SK-N-SH (cell line): ENCODE measurements around the gene SLC25A33. TPM values are rescaled to one million over a fixed set of nuclear protein-coding genes. Genes with fewer than 3 reads are reported as not detected.

Experiments
- CTCF ChIA-PET: fragments of 300-600, 350-600 bp; formaldehyde crosslinking; extraction: SDS; loops from one replicate; lab custom pipeline; 2021; lab: Yijun Ruan, JAX
- POLR2A ChIA-PET: fragments of 350-600 bp; sonication (Branson Sonifier 250); formaldehyde crosslinking; extraction: SDS; loops from one replicate; lab custom pipeline; 2020; ENCODE audit warnings: antibody characterized with exemption, inconsistent platforms; lab: Yijun Ruan, JAX
- DNase-seq: peaks from one replicate; pipeline ENCODE4 v3.0.0; 2012
- H2AFZ ChIP-seq: fragments of 200-600 bp; sonication (generic); 2 replicates; pipeline ENCODE4 v1.8.1; 2016; ENCODE audit warnings: antibody characterized with exemption, mild to moderate bottlenecking, low read depth
- H3F3A ChIP-seq: fragments of 200-600 bp; sonication (generic); replicated peaks from 2 replicates; pipeline ENCODE3; 2016; ENCODE audit warnings: antibody characterized with exemption, mild to moderate bottlenecking; ENCODE audit not compliant: insufficient read depth
- H3K27ac ChIP-seq, 2 experiments: fragments of 200-500 bp in 1 of 2; fragments of 200-600 bp in 1 of 2; sonication (Bioruptor generic) in 1 of 2; sonication (generic), shearing (Covaris generic) in 1 of 2; 2 replicates each; pipeline versions ENCODE4 v1.5.1 to v1.6.1; 2014 to 2016; ENCODE audit warnings: low read depth in 2 of 2, inconsistent platforms in 1 of 2, low read length in 1 of 2, mild to moderate bottlenecking in 1 of 2, mixed read lengths in 1 of 2
- H3K27me3 ChIP-seq: fragments of 200-600 bp; sonication (generic), shearing (Covaris generic); 2 replicates; pipeline ENCODE4 v1.6.1; 2016; ENCODE audit warnings: mixed run types; ENCODE audit not compliant: insufficient read depth
- H3K36me3 ChIP-seq, 2 experiments: fragments of 200-500 bp in 1 of 2; fragments of 200-600 bp in 1 of 2; sonication (Bioruptor generic) in 1 of 2; sonication (generic) in 1 of 2; replicated peaks in 1 of 2; 2 replicates each; pipeline versions ENCODE3 to v1.5.1; 2014 to 2016; ENCODE audit warnings: low read length in 1 of 2, mild to moderate bottlenecking in 1 of 2; ENCODE audit not compliant: insufficient read depth in 2 of 2, control insufficient read depth in 1 of 2
- H3K4me1 ChIP-seq, 2 experiments: fragments of 200-500 bp in 1 of 2; fragments of 200-600 bp in 1 of 2; sonication (Bioruptor generic) in 1 of 2; sonication (generic), shearing (Covaris generic) in 1 of 2; 2 replicates each; pipeline versions ENCODE4 v1.5.1 to v1.6.1; 2014 to 2016; ENCODE audit warnings: low read depth in 1 of 2, low read length in 1 of 2, mixed run types in 1 of 2; ENCODE audit not compliant: insufficient read depth in 2 of 2, control insufficient read depth in 1 of 2
- H3K4me2 ChIP-seq: fragments of 200-600 bp; sonication (generic), shearing (Covaris generic); 2 replicates; pipeline ENCODE4 v1.6.1; 2017; ENCODE audit warnings: mixed run types
- H3K4me3 ChIP-seq, 2 experiments: fragments of 200-500 bp in 1 of 2; fragments of 200-600 bp in 1 of 2; sonication (Bioruptor generic) in 1 of 2; sonication (generic), shearing (Covaris generic) in 1 of 2; 2 replicates each; pipeline versions ENCODE4 v1.5.1 to v1.8.1; 2014 to 2016; ENCODE audit warnings: low read depth in 2 of 2, inconsistent platforms in 1 of 2, low read length in 1 of 2, mild to moderate bottlenecking in 1 of 2, mixed read lengths in 1 of 2, moderate library complexity in 1 of 2
- H3K79me2 ChIP-seq: fragments of 200-600 bp; sonication (generic); 2 replicates; pipeline ENCODE4 v1.8.1; 2017; ENCODE audit warnings: mild to moderate bottlenecking; ENCODE audit not compliant: insufficient read depth
- H3K9ac ChIP-seq: fragments of 200-600 bp; sonication (generic); 2 replicates; pipeline ENCODE4 v1.6.1; 2017; ENCODE audit warnings: mixed run types
- H3K9me2 ChIP-seq: fragments of 200-600 bp; sonication (generic); 2 replicates; pipeline ENCODE4 v1.6.1; 2017; ENCODE audit warnings: mixed run types
- H3K9me3 ChIP-seq: fragments of 200-600 bp; sonication (generic); 2 replicates; pipeline ENCODE4 v1.6.1; 2017; ENCODE audit warnings: mixed run types, mild to moderate bottlenecking, moderate library complexity
- H4K20me1 ChIP-seq: fragments of 200-600 bp; sonication (generic); 2 replicates; pipeline ENCODE4 v1.6.1; 2017; ENCODE audit warnings: mild to moderate bottlenecking, mixed run types; ENCODE audit not compliant: insufficient read depth
- CHD2 ChIP-seq: fragments of 150-350 bp; IDR thresholded peaks from 2 replicates; pipeline ENCODE4 v1.6.1; 2018; ENCODE audit warnings: low read length; ENCODE audit not compliant: partially characterized antibody
- EZH2phosphoT487 ChIP-seq: fragments of 200-600 bp; sonication (generic); IDR thresholded peaks from 2 replicates; pipeline ENCODE4 v1.6.1; 2017; ENCODE audit warnings: low read depth, mixed run types, mild to moderate bottlenecking, antibody characterized with exemption, moderate library complexity, borderline replicate concordance
- FOXJ3 ChIP-seq: sonication (generic); formaldehyde crosslinking; IDR thresholded peaks from 2 replicates; pipeline ENCODE4 v1.5.1; 2020; ENCODE audit warnings: mild to moderate bottlenecking, missing genetic modification reagents
- GATA2 ChIP-seq: sonication (generic); formaldehyde crosslinking; IDR thresholded peaks from 2 replicates; pipeline ENCODE4 v1.5.0; 2020; ENCODE audit warnings: mild to moderate bottlenecking, missing genetic modification reagents
- JUND ChIP-seq: IDR thresholded peaks from 2 replicates; pipeline ENCODE4 v1.4.0; 2012
- NFIC ChIP-seq: IDR thresholded peaks from 2 replicates; pipeline ENCODE4 v1.4.0; 2012; ENCODE audit warnings: borderline replicate concordance
- RCOR1 ChIP-seq: fragments of 150-350 bp; IDR thresholded peaks from 2 replicates; pipeline ENCODE4 v1.6.1; 2017; ENCODE audit warnings: antibody characterized with exemption, low read length
- RFX5 ChIP-seq: IDR thresholded peaks from 2 replicates; pipeline ENCODE4 v1.6.1; 2012; ENCODE audit warnings: mild to moderate bottlenecking, improper control_type of control experiment, low read length
- RXRA ChIP-seq: IDR thresholded peaks from 2 replicates; pipeline ENCODE4 v1.4.0; 2012; ENCODE audit warnings: low read depth, mild to moderate bottlenecking, borderline replicate concordance
- TEAD4 ChIP-seq: IDR thresholded peaks from 2 replicates; pipeline ENCODE4 v1.4.0; 2012; ENCODE audit warnings: mild to moderate bottlenecking, borderline replicate concordance; ENCODE audit not compliant: insufficient read depth
- WGBS: methylation state at CpG from one replicate; pipeline ENCODE4 v1.1.6; 2017; ENCODE audit warnings: low lambda C conversion rate; 5-methylcytosine and 5-hydroxymethylcytosine counted together
- polyA plus RNA-seq, 3 experiments: library from polyadenylated mRNA; depleted of rRNA; stranded (reverse); fragments of >200 nt; gene quantifications; 2 replicates each; pipeline ENCODE4 v1.2.3, GENCODE V29; 2012
- TF ChIP-seq, protein P1 (sequence below): fragments of 150-350 bp; IDR thresholded peaks from 2 replicates; pipeline ENCODE4 v1.6.1; 2017; ENCODE audit warnings: antibody characterized with exemption, low read length, low read depth, borderline replicate concordance
- TF ChIP-seq, protein P2 (sequence below): fragments of 200-600 bp; sonication (generic); IDR thresholded peaks from 2 replicates; pipeline ENCODE4 v1.6.1; 2017; ENCODE audit warnings: antibody characterized with exemption, mild to moderate bottlenecking, moderate library complexity
- TF ChIP-seq, protein P3 (sequence below): fragments of 150-350 bp; IDR thresholded peaks from 2 replicates; pipeline ENCODE4 v1.6.1; 2016; ENCODE audit warnings: mild to moderate bottlenecking, low read depth, low read length
- TF ChIP-seq, protein P4 (sequence below): IDR thresholded peaks from 2 replicates; pipeline ENCODE4 v1.4.0; 2012; ENCODE audit warnings: low read depth

The SLC25A33 gene
- polyA plus RNA-seq, 1 of the 3 experiments (the other 2 are of a cell fraction): 4.8 TPM

DNA sequence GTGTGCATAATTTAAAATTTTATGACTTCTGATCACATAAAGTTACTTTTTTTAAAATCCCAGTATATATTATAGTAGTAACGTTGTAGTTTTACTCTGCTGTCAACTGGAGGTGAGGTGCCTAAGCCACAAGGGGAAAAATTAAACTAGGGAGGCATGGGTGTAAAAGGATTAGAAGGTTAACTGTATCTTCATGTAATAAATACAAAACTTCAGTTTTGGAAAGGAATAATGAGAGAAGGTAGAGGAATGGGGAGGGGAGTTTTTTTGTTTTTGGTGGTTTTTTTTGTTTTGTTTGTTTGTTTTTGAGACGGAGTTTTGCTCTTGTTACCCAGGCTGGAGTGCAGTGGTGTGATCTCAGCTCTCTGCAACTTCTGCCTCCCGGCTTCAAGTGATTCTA is 5.7 kb downstream of the SLC25A33 start:
- ChIA-PET CTCF (no interaction called here), POLR2A (no interaction called here)
- no peaks in the 10 kb centered on the region for H3K36me3 ChIP-seq
- no peaks in the 10 kb centered on the region for H3K27me3 ChIP-seq
- peaks cover 0 to 3% of the 10 kb centered on the region in 2 experiments; a peak in 2 of 4 replicates for H3K4me1 ChIP-seq
- no peak overlapping the region for H3K4me2 ChIP-seq
- H2AFZ ChIP-seq: no peak overlapping the region
- H3K9me2 ChIP-seq: no peaks in the 10 kb centered on the region
- WGBS: 98% methylated on average over 3 of the region's 3 CpGs
- peaks cover 32% of the 10 kb centered on the region for H4K20me1 ChIP-seq
- no peak overlapping the region for H3K9ac ChIP-seq
- H3K9me3 ChIP-seq: no peaks in the 10 kb centered on the region
- no peak overlapping the region for H3K27ac ChIP-seq
- DNase-seq: no peak
- H3K4me3 ChIP-seq: no peak overlapping the region
- no peak for TF ChIP-seq RFX5
- no peak for TF ChIP-seq NFIC
- TF ChIP-seq TEAD4: no peak
- no peak for TF ChIP-seq CHD2
- TF ChIP-seq JUND: no peak
- peaks cover 92% of the 10 kb centered on the region for H3K79me2 ChIP-seq
- H3F3A ChIP-seq: peaks cover 6% of the 10 kb centered on the region

DNA sequence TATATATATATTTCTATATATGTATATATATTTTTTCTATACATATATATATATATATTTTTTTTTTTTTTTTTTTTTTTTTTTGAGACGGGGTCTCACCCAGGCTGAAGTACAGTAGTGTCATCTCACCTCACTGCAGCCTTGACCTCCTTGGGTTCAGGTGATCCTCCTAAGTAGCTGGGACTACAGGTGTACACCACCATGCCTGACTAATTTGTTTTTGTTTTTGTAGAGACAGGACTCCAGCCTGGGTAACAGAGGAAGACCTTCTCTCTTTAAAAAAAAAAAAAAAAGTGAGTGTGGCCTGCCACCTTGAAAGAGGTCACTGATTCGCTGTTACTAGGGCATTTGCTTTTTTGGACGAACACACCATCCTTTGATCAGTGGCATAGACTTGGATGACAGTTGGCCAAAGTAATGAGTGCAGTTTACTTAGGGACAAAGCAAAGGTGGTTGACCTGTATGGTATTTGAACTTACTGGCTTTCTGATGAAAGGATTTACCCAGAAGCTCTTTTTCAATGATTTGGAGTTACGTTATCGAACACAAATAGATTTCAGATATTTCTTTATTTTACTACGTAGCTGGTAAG is 10.8 kb downstream of the SLC25A33 start:
- no peak for DNase-seq
- CTCF ChIA-PET: interaction anchor here (1.0 to 1.3 kb wide), 2 partner anchors 10 to 29 kb away, joined by 4 to 6 read pairs; no protein-coding TSS in a partner anchor
- H3K9me3 ChIP-seq: no peaks in the 10 kb centered on the region
- H3K9ac ChIP-seq: no peak overlapping the region
- no peak overlapping the region for H2AFZ ChIP-seq
- peaks cover 0 to 4% of the 10 kb centered on the region in 2 experiments for H3K36me3 ChIP-seq
- H3F3A ChIP-seq: no peaks in the 10 kb centered on the region
- no peaks in the 10 kb centered on the region for H3K9me2 ChIP-seq
- TF ChIP-seq, protein P1, sequence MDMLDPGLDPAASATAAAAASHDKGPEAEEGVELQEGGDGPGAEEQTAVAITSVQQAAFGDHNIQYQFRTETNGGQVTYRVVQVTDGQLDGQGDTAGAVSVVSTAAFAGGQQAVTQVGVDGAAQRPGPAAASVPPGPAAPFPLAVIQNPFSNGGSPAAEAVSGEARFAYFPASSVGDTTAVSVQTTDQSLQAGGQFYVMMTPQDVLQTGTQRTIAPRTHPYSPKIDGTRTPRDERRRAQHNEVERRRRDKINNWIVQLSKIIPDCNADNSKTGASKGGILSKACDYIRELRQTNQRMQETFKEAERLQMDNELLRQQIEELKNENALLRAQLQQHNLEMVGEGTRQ: no peak
- TF ChIP-seq GATA2 (no peak), RXRA (no peak), EZH2phosphoT487 (no peak), FOXJ3 (CRISPR knock-in tag) (no peak), RCOR1 (no peak)
- TF ChIP-seq, protein P2, sequence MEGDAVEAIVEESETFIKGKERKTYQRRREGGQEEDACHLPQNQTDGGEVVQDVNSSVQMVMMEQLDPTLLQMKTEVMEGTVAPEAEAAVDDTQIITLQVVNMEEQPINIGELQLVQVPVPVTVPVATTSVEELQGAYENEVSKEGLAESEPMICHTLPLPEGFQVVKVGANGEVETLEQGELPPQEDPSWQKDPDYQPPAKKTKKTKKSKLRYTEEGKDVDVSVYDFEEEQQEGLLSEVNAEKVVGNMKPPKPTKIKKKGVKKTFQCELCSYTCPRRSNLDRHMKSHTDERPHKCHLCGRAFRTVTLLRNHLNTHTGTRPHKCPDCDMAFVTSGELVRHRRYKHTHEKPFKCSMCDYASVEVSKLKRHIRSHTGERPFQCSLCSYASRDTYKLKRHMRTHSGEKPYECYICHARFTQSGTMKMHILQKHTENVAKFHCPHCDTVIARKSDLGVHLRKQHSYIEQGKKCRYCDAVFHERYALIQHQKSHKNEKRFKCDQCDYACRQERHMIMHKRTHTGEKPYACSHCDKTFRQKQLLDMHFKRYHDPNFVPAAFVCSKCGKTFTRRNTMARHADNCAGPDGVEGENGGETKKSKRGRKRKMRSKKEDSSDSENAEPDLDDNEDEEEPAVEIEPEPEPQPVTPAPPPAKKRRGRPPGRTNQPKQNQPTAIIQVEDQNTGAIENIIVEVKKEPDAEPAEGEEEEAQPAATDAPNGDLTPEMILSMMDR: no peak
- TF ChIP-seq, protein P3, sequence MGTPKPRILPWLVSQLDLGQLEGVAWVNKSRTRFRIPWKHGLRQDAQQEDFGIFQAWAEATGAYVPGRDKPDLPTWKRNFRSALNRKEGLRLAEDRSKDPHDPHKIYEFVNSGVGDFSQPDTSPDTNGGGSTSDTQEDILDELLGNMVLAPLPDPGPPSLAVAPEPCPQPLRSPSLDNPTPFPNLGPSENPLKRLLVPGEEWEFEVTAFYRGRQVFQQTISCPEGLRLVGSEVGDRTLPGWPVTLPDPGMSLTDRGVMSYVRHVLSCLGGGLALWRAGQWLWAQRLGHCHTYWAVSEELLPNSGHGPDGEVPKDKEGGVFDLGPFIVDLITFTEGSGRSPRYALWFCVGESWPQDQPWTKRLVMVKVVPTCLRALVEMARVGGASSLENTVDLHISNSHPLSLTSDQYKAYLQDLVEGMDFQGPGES: no peak
- TF ChIP-seq, protein P4, sequence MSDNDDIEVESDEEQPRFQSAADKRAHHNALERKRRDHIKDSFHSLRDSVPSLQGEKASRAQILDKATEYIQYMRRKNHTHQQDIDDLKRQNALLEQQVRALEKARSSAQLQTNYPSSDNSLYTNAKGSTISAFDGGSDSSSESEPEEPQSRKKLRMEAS: no peak
- H3K27me3 ChIP-seq: no peaks in the 10 kb centered on the region
- H4K20me1 ChIP-seq: peaks cover 14% of the 10 kb centered on the region; the same call in 1 of the 2 replicates
- no peak overlapping the region for H3K4me2 ChIP-seq
- peaks cover 74% of the 10 kb centered on the region for H3K79me2 ChIP-seq
- no peak overlapping the region for H3K4me3 ChIP-seq
- 98% methylated on average over 6 of the region's 6 CpGs for WGBS
- POLR2A ChIA-PET: no interaction called here
- H3K4me1 ChIP-seq: peaks cover 0 to 3% of the 10 kb centered on the region in 2 experiments; a peak in 1 of 4 replicates
- no peak overlapping the region for H3K27ac ChIP-seq
